ENCODE measurements around the gene MMRN1.
A peak's percentile ranks its signal among the peaks of the same experiment; 100 is the strongest.

MMRN1 gene

DNA sequence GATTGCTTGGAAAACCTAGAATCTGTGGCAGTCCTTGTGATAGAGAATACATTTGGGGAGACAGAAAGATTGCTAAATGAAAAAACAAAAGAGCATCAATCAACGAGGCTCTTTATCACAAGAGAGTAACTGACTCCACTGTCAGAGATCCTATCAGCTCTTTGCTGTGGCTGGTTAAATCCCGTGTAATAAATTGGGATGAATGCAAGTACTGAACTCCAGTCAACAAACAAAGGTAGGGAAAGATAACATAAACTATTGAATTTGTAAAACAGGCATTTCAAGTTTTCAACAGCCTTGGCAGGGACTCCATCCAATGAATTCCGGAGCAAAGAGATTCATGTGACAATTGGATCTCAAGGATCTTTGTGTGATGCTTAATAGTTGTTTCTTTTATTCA is 21.3 kb downstream of the MMRN1 start:
- DNase-seq (ENCODE audit: low spot score) (no peak), ATAC-seq (ENCODE audit: low read depth) (no peak)
- H3K27ac ChIP-seq (ENCODE audit: poor library complexity, severe bottlenecking): no peak overlapping the region
- H3K4me3 ChIP-seq (ENCODE audit: severe bottlenecking): no peak overlapping the region
- no peaks in the 10 kb centered on the region for H3K4me1 ChIP-seq (ENCODE audit: insufficient read depth, poor library complexity, severe bottlenecking)
- no peaks in the 10 kb centered on the region for H3K27me3 ChIP-seq (ENCODE audit: insufficient read depth, poor library complexity, severe bottlenecking)
- H3K36me3 ChIP-seq (ENCODE audit: low read depth): no peaks in the 10 kb centered on the region
- no peaks in the 10 kb centered on the region for H3K9me3 ChIP-seq (ENCODE audit: severe bottlenecking)
- TF ChIP-seq CTCF (IDR thresholded peaks at IDR 0.05; ENCODE audit: poor library complexity, severe bottlenecking): no peak

- ATAC-seq (ENCODE audit: low read depth): no peak
- Histone ChIP-seq H3K27me3 (ENCODE audit: insufficient read depth, poor library complexity, severe bottlenecking) (no peaks in the 10 kb centered on the region), H3K4me1 (ENCODE audit: insufficient read depth, poor library complexity, severe bottlenecking) (no peaks in the 10 kb centered on the region), H3K9me3 (ENCODE audit: severe bottlenecking) (no peaks in the 10 kb centered on the region), H3K4me3 (ENCODE audit: severe bottlenecking) (no peak overlapping the region), H3K36me3 (ENCODE audit: low read depth) (no peaks in the 10 kb centered on the region), H3K27ac (ENCODE audit: poor library complexity, severe bottlenecking) (no peak overlapping the region)
- DNase-seq (ENCODE audit: low spot score): no peak
- TF ChIP-seq CTCF (IDR thresholded peaks at IDR 0.05; ENCODE audit: poor library complexity, severe bottlenecking): no peak
Measured at GRCh38 chr4:89922848-89923416, 28.3 kb downstream of the MMRN1 start.

GRCh38 chr4:89928838-89929237 is 34.2 kb downstream of the MMRN1 start:
- no peak for TF ChIP-seq CTCF (IDR thresholded peaks at IDR 0.05; ENCODE audit: poor library complexity, severe bottlenecking)
- H3K27me3 ChIP-seq (ENCODE audit: insufficient read depth, poor library complexity, severe bottlenecking): no peaks in the 10 kb centered on the region
- no peaks in the 10 kb centered on the region for H3K36me3 ChIP-seq (ENCODE audit: low read depth)
- DNase-seq (ENCODE audit: low spot score) (no peak), ATAC-seq (ENCODE audit: low read depth) (no peak)
- H3K27ac ChIP-seq (ENCODE audit: poor library complexity, severe bottlenecking): no peak overlapping the region
- H3K4me1 ChIP-seq (ENCODE audit: insufficient read depth, poor library complexity, severe bottlenecking): no peaks in the 10 kb centered on the region
- no peak overlapping the region for H3K4me3 ChIP-seq (ENCODE audit: severe bottlenecking)
- no peaks in the 10 kb centered on the region for H3K9me3 ChIP-seq (ENCODE audit: severe bottlenecking)

DNA sequence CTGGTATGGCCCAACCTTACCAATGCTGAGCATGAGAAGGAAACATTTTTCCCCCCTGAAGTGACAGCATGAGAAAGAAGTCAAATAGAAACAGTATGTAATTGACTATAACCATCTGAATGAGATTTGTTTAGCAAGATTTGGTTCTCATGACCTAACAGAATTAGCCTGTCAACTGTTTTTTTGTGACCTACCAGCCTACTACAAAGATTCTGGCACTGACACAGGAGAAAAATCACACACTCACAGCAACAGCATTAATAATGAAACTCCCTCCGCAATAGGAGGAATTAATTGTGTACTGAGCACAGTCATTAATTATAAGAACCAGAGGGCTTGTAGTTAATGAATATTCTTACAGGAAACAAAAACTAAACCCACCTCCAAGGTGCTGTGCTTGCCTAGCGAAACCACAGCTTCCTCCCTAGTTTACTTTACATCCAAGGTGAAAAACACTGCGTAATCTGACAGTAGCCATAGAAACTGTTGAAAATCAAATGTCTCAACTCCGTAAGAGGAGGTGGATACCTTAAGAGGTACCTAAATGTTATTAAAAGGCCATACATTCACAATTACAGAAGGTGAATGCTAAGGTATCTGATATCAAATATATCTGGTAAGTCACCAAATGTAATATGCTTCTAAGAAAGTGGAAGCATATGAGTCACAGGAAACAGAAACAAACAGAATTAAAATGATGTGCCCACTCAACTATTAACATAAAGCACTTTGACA is 34.9 kb downstream of the MMRN1 start:
- no peak overlapping the region for H3K27ac ChIP-seq (ENCODE audit: poor library complexity, severe bottlenecking)
- no peak for TF ChIP-seq CTCF (IDR thresholded peaks at IDR 0.05; ENCODE audit: poor library complexity, severe bottlenecking)
- no peaks in the 10 kb centered on the region for H3K36me3 ChIP-seq (ENCODE audit: low read depth)
- H3K27me3 ChIP-seq (ENCODE audit: insufficient read depth, poor library complexity, severe bottlenecking): no peaks in the 10 kb centered on the region
- no peaks in the 10 kb centered on the region for H3K9me3 ChIP-seq (ENCODE audit: severe bottlenecking)
- ATAC-seq (ENCODE audit: low read depth) (peak; percentile 46; the same call in 2 of the 3 replicates), DNase-seq (ENCODE audit: low spot score) (no peak)
- H3K4me1 ChIP-seq (ENCODE audit: insufficient read depth, poor library complexity, severe bottlenecking): no peaks in the 10 kb centered on the region
- H3K4me3 ChIP-seq (ENCODE audit: severe bottlenecking): no peak overlapping the region

- ATAC-seq (ENCODE audit: low read depth) (no peak), DNase-seq (ENCODE audit: low spot score) (no peak)
- no peak for TF ChIP-seq CTCF (IDR thresholded peaks at IDR 0.05; ENCODE audit: poor library complexity, severe bottlenecking)
- Histone ChIP-seq H3K4me3 (ENCODE audit: severe bottlenecking) (no peak overlapping the region), H3K4me1 (ENCODE audit: insufficient read depth, poor library complexity, severe bottlenecking) (no peaks in the 10 kb centered on the region), H3K36me3 (ENCODE audit: low read depth) (no peaks in the 10 kb centered on the region), H3K27me3 (ENCODE audit: insufficient read depth, poor library complexity, severe bottlenecking) (peaks cover 3% of the 10 kb centered on the region), H3K9me3 (ENCODE audit: severe bottlenecking) (no peaks in the 10 kb centered on the region), H3K27ac (ENCODE audit: poor library complexity, severe bottlenecking) (no peak overlapping the region)
Measured at GRCh38 chr4:89939546-89939945, 44.9 kb downstream of the MMRN1 start.

Measured in RWPE2 (cell line).